Measurements from ENCODE around the gene ANO10. TPM values are rescaled to one million over a fixed set of nuclear protein-coding genes. Genes with fewer than 3 reads are reported as not detected.

Gene ANO10
- total RNA-seq, 1 experiment from 2014 or later: 15.0 TPM

- H3K4me3 Mint-ChIP-seq (ENCODE audit: unreplicated experiment): no peak overlapping the region
- no peaks in the 10 kb centered on the region for H3K9me3 Mint-ChIP-seq (ENCODE audit: unreplicated experiment)
- no peaks in the 10 kb centered on the region for H3K36me3 Mint-ChIP-seq (ENCODE audit: insufficient read depth, unreplicated experiment)
- DNase-seq (ENCODE audit: unreplicated experiment): no peak
- H3K27ac Mint-ChIP-seq (ENCODE audit: low read depth, unreplicated experiment): no peak overlapping the region
- TF ChIP-seq, protein P1, sequence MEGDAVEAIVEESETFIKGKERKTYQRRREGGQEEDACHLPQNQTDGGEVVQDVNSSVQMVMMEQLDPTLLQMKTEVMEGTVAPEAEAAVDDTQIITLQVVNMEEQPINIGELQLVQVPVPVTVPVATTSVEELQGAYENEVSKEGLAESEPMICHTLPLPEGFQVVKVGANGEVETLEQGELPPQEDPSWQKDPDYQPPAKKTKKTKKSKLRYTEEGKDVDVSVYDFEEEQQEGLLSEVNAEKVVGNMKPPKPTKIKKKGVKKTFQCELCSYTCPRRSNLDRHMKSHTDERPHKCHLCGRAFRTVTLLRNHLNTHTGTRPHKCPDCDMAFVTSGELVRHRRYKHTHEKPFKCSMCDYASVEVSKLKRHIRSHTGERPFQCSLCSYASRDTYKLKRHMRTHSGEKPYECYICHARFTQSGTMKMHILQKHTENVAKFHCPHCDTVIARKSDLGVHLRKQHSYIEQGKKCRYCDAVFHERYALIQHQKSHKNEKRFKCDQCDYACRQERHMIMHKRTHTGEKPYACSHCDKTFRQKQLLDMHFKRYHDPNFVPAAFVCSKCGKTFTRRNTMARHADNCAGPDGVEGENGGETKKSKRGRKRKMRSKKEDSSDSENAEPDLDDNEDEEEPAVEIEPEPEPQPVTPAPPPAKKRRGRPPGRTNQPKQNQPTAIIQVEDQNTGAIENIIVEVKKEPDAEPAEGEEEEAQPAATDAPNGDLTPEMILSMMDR (IDR thresholded peaks at IDR 0.05; ENCODE audit: unreplicated experiment): no peak
- H3K27me3 Mint-ChIP-seq (ENCODE audit: insufficient read depth, unreplicated experiment): no peaks in the 10 kb centered on the region
- no peaks in the 10 kb centered on the region for H3K4me1 Mint-ChIP-seq (ENCODE audit: insufficient read depth, unreplicated experiment)
- no TSS peak for BruUV-seq (replicated peaks)
- POLR2A ChIA-PET: no interaction called here
- CTCF ChIA-PET: no interaction called here
- intact Hi-C loops (cut with micrococcal nuclease): no loop called here
Measured at GRCh38 chr3:43478118-43478785, 143.6 kb downstream of the ANO10 start.

GRCh38 chr3:43477600-43477999 lies 144.2 kb downstream of the ANO10 start:
- Mint-ChIP-seq H3K4me1 (ENCODE audit: insufficient read depth, unreplicated experiment) (no peaks in the 10 kb centered on the region), H3K27ac (ENCODE audit: low read depth, unreplicated experiment) (no peak overlapping the region), H3K9me3 (ENCODE audit: unreplicated experiment) (no peaks in the 10 kb centered on the region), H3K4me3 (ENCODE audit: unreplicated experiment) (no peak overlapping the region), H3K27me3 (ENCODE audit: insufficient read depth, unreplicated experiment) (no peaks in the 10 kb centered on the region), H3K36me3 (ENCODE audit: insufficient read depth, unreplicated experiment) (no peaks in the 10 kb centered on the region)
- DNase-seq (ENCODE audit: unreplicated experiment): no peak
- no TSS peak for BruUV-seq (replicated peaks)
- TF ChIP-seq, protein P1 (IDR thresholded peaks at IDR 0.05; ENCODE audit: unreplicated experiment): no peak
- intact Hi-C loops (cut with micrococcal nuclease): no loop called here
- ChIA-PET POLR2A (no interaction called here), CTCF (no interaction called here)

- no peak for DNase-seq (ENCODE audit: unreplicated experiment)
- Mint-ChIP-seq H3K36me3 (ENCODE audit: insufficient read depth, unreplicated experiment) (no peaks in the 10 kb centered on the region), H3K27ac (ENCODE audit: low read depth, unreplicated experiment) (no peak overlapping the region), H3K9me3 (ENCODE audit: unreplicated experiment) (no peaks in the 10 kb centered on the region), H3K4me3 (ENCODE audit: unreplicated experiment) (no peak overlapping the region), H3K27me3 (ENCODE audit: insufficient read depth, unreplicated experiment) (no peaks in the 10 kb centered on the region), H3K4me1 (ENCODE audit: insufficient read depth, unreplicated experiment) (no peaks in the 10 kb centered on the region)
- no TSS peak for BruUV-seq (replicated peaks)
- ChIA-PET CTCF (no interaction called here), POLR2A (no interaction called here)
- TF ChIP-seq, protein P1 (IDR thresholded peaks at IDR 0.05; ENCODE audit: unreplicated experiment): no peak
- intact Hi-C loops (cut with micrococcal nuclease): no loop called here
Measured at GRCh38 chr3:43473737-43474136, 148.1 kb downstream of the ANO10 start.

DNA sequence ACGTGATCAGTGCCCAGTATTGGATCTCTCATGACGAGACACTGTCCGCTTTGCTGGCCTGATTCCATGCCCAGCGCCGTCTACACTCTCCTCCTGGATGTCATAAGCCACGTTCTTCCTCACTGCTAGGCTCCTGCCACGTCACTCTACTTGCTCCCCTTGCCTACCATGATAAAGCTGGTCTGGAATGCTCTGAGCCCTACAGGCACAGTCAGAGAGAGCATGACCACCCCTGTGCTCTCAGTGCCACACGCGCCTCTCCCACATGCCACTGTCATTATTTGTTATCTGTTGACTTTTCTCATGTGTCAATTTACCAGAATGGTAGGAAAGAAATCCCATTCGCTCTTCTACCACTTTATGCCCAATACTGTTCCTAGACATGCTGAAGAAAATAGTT lies 148.6 kb downstream of the ANO10 start:
- POLR2A ChIA-PET: no interaction called here
- no peak for DNase-seq (ENCODE audit: unreplicated experiment)
- TF ChIP-seq, protein P1 (IDR thresholded peaks at IDR 0.05; ENCODE audit: unreplicated experiment): no peak
- no peak overlapping the region for H3K4me3 Mint-ChIP-seq (ENCODE audit: unreplicated experiment)
- no peaks in the 10 kb centered on the region for H3K36me3 Mint-ChIP-seq (ENCODE audit: insufficient read depth, unreplicated experiment)
- intact Hi-C loops (cut with micrococcal nuclease): no loop called here
- H3K27me3 Mint-ChIP-seq (ENCODE audit: insufficient read depth, unreplicated experiment): no peaks in the 10 kb centered on the region
- H3K4me1 Mint-ChIP-seq (ENCODE audit: insufficient read depth, unreplicated experiment): no peaks in the 10 kb centered on the region
- H3K9me3 Mint-ChIP-seq (ENCODE audit: unreplicated experiment): no peaks in the 10 kb centered on the region
- CTCF ChIA-PET: no interaction called here
- no TSS peak for BruUV-seq (replicated peaks)
- no peak overlapping the region for H3K27ac Mint-ChIP-seq (ENCODE audit: low read depth, unreplicated experiment)

Data from MCF 10A (cell line).